Brain microvascular endothelial cell (primary cell): Measurements from ENCODE around the gene SHISA4.
"Not testable (repeated sequence)": the region's sequence is repeated elsewhere in the genome, so short reads cannot be mapped to it uniquely, and the experiment has no call there.

Experiments
- DNase-seq: peaks from one replicate; pipeline ENCODE4 v3.0.0-alpha.2; 2020
- H3K27ac ChIP-seq: fragments of 250-450 bp; sonication (Bioruptor Pico); 2 replicates; pipeline ENCODE4 v1.5.1; 2020; ENCODE audit warnings: mild to moderate bottlenecking, moderate library complexity
- H3K27me3 ChIP-seq: fragments of 250-450 bp; sonication (Bioruptor Pico); replicated peaks from 2 replicates; pipeline ENCODE4 v1.5.1; 2020; ENCODE audit warnings: mild to moderate bottlenecking
- H3K36me3 ChIP-seq: fragments of 250-450 bp; sonication (Bioruptor Pico); replicated peaks from 2 replicates; pipeline ENCODE4 v1.5.1; 2020; ENCODE audit warnings: mild to moderate bottlenecking
- H3K4me3 ChIP-seq: 2 replicates; pipeline ENCODE4 v1.5.1; 2011; ENCODE audit warnings: low read depth, mild to moderate bottlenecking, control low read depth, low read length, moderate library complexity
- in situ Hi-C: cut with HindIII; loops from 2 replicates; pipeline ENCODE4 v1.10.0; 2017; ENCODE audit warnings: low sequenced_read_pairs, low pct_ligation_motif_present
- TF ChIP-seq, protein P1 (sequence below): IDR thresholded peaks from 2 replicates; pipeline ENCODE4 v1.5.1; 2011; ENCODE audit warnings: low read depth, mild to moderate bottlenecking, moderate library complexity, low read length, control low read depth, inconsistent platforms; ENCODE audit errors: missing control alignments

SHISA4 gene

DNA sequence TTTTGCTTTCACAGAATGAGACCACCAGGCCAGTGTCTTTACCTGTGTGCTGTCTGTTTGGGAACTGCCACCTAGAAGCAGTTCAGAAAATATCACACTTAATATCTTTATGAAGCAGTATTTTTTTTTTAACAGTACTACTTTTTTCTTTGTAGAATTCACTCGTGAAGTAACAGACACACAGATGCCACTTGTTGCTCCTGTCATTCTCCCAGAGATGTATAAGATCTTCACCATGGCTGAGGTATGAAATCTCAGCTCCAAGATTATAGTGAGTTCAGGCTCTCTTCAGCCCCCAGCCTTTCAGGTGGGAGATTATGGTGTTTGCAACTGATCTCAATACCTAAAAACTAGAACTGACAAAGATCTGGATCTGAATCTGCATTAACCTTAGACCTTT lies 36.7 kb upstream of the SHISA4 start:
- H3K27me3 ChIP-seq = no peaks in the 10 kb centered on the region
- TF ChIP-seq, protein P1, sequence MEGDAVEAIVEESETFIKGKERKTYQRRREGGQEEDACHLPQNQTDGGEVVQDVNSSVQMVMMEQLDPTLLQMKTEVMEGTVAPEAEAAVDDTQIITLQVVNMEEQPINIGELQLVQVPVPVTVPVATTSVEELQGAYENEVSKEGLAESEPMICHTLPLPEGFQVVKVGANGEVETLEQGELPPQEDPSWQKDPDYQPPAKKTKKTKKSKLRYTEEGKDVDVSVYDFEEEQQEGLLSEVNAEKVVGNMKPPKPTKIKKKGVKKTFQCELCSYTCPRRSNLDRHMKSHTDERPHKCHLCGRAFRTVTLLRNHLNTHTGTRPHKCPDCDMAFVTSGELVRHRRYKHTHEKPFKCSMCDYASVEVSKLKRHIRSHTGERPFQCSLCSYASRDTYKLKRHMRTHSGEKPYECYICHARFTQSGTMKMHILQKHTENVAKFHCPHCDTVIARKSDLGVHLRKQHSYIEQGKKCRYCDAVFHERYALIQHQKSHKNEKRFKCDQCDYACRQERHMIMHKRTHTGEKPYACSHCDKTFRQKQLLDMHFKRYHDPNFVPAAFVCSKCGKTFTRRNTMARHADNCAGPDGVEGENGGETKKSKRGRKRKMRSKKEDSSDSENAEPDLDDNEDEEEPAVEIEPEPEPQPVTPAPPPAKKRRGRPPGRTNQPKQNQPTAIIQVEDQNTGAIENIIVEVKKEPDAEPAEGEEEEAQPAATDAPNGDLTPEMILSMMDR = no peak
- DNase-seq = no peak
- H3K27ac ChIP-seq = no peak overlapping the region
- in situ Hi-C loops = no loop called here
- H3K36me3 ChIP-seq = peaks cover 44% of the 10 kb centered on the region
- no peak overlapping the region for H3K4me3 ChIP-seq

- H3K27me3 ChIP-seq, H3K27ac ChIP-seq, in situ Hi-C loops, H3K4me3 ChIP-seq, DNase-seq: not testable (repeated sequence)
- peaks cover 73% of the 10 kb centered on the region for H3K36me3 ChIP-seq
Observed at GRCh38 chr1:201856722-201857121, 32.0 kb upstream of the SHISA4 start.

DNA sequence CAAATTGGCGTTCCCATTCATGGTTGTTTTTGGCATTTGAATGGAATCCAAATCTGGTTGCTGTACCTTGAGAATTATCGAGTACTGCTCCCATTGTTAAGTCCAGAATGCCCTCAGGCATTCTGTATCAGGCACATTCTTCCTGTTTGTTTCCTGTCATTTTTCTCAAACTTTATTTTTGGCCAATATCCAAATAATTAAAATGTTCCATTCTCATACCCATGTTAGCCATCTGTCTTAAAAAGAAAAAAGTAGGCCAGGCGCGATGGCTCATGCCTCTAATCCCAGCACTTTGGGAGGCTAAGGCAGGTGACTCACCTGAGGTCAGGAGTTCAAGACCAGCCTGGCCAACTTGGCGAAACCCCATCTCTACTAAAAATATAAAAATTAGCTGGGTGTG lies 29.3 kb upstream of the SHISA4 start:
- H3K27me3 ChIP-seq = no peaks in the 10 kb centered on the region
- TF ChIP-seq, protein P1 = no peak
- H3K27ac ChIP-seq = no peak overlapping the region
- DNase-seq = no peak
- in situ Hi-C loops = no loop called here
- H3K36me3 ChIP-seq = peaks cover 59% of the 10 kb centered on the region
- H3K4me3 ChIP-seq = no peak overlapping the region

DNA sequence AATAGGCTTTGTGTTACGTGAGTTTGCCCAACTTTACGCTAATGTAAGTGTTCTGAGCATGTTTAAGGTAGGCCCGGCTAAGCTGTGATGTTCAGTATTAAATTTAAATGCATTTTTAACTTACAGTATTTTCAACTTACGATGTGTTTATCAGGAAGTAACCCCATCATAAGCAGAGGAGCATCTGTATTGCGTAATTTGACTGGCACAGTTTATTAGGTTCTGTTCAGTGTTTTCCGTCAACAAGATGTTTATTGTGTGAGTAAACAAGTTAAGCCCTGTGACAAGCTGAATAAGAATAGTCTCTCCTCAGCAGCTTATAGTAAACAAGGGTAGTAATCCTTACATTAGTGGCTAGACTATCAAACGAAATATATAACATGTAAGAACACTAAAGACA lies 27.2 kb upstream of the SHISA4 start:
- in situ Hi-C loops = no loop called here
- no peak for DNase-seq
- Histone ChIP-seq H3K27ac (no peak overlapping the region), H3K4me3 (no peak overlapping the region), H3K27me3 (no peaks in the 10 kb centered on the region), H3K36me3 (peaks cover 52% of the 10 kb centered on the region)
- TF ChIP-seq, protein P1 = no peak

- Histone ChIP-seq H3K4me3 (no peak overlapping the region), H3K36me3 (peaks cover 71% of the 10 kb centered on the region), H3K27me3 (no peaks in the 10 kb centered on the region), H3K27ac (no peak overlapping the region)
- in situ Hi-C loops = no loop called here
- TF ChIP-seq, protein P1 = no peak
- no peak for DNase-seq
Observed at GRCh38 chr1:201870397-201870796, 18.3 kb upstream of the SHISA4 start.

GRCh38 chr1:201874672-201875071 lies 14.0 kb upstream of the SHISA4 start:
- H3K27me3 ChIP-seq = no peaks in the 10 kb centered on the region
- in situ Hi-C loops = no loop called here
- H3K36me3 ChIP-seq = peaks cover 50% of the 10 kb centered on the region
- DNase-seq = no peak
- H3K4me3 ChIP-seq = no peak overlapping the region
- TF ChIP-seq, protein P1 = no peak
- H3K27ac ChIP-seq = no peak overlapping the region
